Measurements from ENCODE around the gene MYORG.

DNA sequence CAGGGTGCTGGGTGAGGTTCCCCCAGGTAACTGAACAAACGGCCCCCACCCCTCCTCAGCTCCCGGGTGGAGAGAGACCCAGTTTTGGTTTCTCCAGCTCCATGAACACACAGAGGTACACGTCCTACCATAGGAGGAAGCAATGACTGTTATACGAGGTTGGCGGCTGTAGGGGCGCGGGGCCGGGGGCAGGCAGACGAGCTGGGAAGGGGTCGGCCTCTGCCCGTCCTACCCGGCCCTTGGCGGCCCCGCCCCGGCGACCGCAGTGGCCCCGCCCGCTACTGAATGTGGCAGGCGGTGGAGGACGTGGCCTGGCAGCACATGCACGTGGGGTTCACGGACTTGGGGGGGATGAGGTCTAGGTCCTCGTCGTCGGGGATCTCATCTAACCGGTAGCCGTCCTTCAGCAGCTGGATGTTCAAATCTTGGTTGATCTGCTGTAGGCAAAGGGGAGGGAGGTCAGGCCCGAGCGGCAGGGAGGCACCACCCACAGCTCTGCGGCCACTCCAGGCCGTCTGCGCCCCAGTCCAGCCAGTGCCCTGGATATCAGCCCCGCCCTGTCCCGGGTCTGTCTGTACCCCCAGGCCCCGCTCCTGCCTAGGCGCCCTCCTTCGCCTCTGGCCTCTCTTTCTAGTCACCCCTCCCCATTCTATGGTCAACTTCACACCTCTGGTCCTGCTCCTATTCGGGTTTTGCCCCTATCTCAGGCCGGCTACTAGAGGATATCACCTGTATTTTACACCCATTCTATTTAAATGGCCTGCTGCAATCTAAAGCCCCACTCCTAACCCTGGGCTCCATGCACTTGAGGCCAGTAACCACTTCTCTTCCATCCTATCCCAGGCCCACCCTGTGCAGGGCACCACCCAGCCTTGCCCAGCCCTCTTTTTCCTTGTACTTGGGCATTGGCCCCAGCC is 24.2 kb upstream of the MYORG start:
- no peak for TF ChIP-seq POLR2A (IDR thresholded peaks at IDR 0.05; ENCODE audit: low read length)
- no peak for TF ChIP-seq GATA1 (IDR thresholded peaks at IDR 0.05; ENCODE audit: low read depth, low read length)
